ENCODE results near the gene SLC15A1. TPM values are rescaled to one million over a fixed set of nuclear protein-coding genes. Genes with fewer than 3 reads are reported as not detected.

SLC15A1 gene
- total RNA-seq, 1 experiment from 2014 or later: 2.6 TPM

DNA sequence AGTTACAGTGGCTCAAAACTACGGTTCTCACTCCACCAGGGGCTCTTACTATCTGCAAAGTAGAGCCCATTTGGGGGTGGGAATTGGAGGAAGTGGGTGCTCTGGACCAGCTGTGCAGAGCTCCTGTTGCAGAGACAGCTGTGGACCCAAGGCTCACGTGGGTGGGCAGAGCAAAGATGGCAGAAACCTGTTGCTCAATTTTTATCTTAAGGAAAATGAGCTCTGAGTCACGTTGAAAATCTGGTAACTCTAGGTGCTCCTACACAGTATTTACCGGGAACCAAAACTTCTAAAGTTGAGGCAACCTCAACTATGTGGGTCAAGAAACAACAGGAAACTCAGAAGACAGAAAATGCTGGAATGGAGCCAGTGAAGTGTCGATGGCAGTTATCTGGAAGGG lies 30.2 kb upstream of the SLC15A1 start:
- H2AFZ ChIP-seq (ENCODE audit: low read depth, low read length, poor library complexity, severe bottlenecking): no peak overlapping the region
- H4K20me1 ChIP-seq (ENCODE audit: insufficient read depth): no peaks in the 10 kb centered on the region
- POLR2A ChIA-PET: no interaction called here
- no TSS peak for BruUV-seq (replicated peaks)
- intact Hi-C loops (cut with micrococcal nuclease): no loop called here
- H3K4me1 ChIP-seq (ENCODE audit: control insufficient read depth in 1 of 2, insufficient read depth in 2 of 2, low read length in 2 of 2): peaks cover 0 to 12% of the 10 kb centered on the region in 2 experiments; a peak in 1 of 4 replicates
- H3K4me3 ChIP-seq (replicated peaks in 1 of 2; ENCODE audit: low read depth in 1 of 2, low read length in 2 of 2): no peak overlapping the region
- DNase-seq (ENCODE audit: low read depth, low spot score): no peak
- TF ChIP-seq SRF (IDR thresholded peaks at IDR 0.05; ENCODE audit: low read depth) (no peak), SIN3A (IDR thresholded peaks at IDR 0.05; ENCODE audit: low read depth) (no peak), ZBTB33 (IDR thresholded peaks at IDR 0.05; ENCODE audit: extremely low read depth, insufficient replicate concordance, low read length) (no peak), EZH2phosphoT487 (IDR thresholded peaks at IDR 0.05; ENCODE audit: borderline replicate concordance) (no peak), FOSL1 (IDR thresholded peaks at IDR 0.05; ENCODE audit: low read depth) (no peak), ATF3 (IDR thresholded peaks at IDR 0.05) (no peak), YY1 (IDR thresholded peaks at IDR 0.05; ENCODE audit: extremely low read depth, insufficient replicate concordance, low read depth, low read length) (no peak), EZH2 (IDR thresholded peaks at IDR 0.05) (no peak)
- H3K27ac ChIP-seq (ENCODE audit: low read depth, low read length): no peak overlapping the region
- no peaks in the 10 kb centered on the region for H3K9me3 ChIP-seq (ENCODE audit: control insufficient read depth in 1 of 2, insufficient read depth in 1 of 2, low read depth in 1 of 2, low read length in 2 of 2)
- CTCF ChIA-PET: no interaction called here
- no peak overlapping the region for H3K4me2 ChIP-seq (ENCODE audit: low read length)
- ATAC-seq: no peak
- no peaks in the 10 kb centered on the region for H3K79me2 ChIP-seq (ENCODE audit: insufficient read depth, low read length)
- no peak overlapping the region for H3K9ac ChIP-seq (ENCODE audit: low read length)
- H3K36me3 ChIP-seq (ENCODE audit: control insufficient read depth in 1 of 2, insufficient read depth in 2 of 2, low read length in 2 of 2): no peaks in the 10 kb centered on the region
- H3K27me3 ChIP-seq (ENCODE audit: insufficient read depth, low read length): no peaks in the 10 kb centered on the region
- no peaks in the 10 kb centered on the region for H3K9me2 ChIP-seq (ENCODE audit: insufficient read depth)
- RAD21 ChIA-PET (ENCODE audit: low non-redundant PET in 1 of 2, low total read pairs in 2 of 2, uncharacterized antibody in 2 of 2, unreplicated experiment in 2 of 2): interaction anchor here in 1 of 2 experiments (0.6 kb wide), 1 partner anchor 129 kb away, joined by 4 read pairs; no protein-coding TSS in a partner anchor

DNA sequence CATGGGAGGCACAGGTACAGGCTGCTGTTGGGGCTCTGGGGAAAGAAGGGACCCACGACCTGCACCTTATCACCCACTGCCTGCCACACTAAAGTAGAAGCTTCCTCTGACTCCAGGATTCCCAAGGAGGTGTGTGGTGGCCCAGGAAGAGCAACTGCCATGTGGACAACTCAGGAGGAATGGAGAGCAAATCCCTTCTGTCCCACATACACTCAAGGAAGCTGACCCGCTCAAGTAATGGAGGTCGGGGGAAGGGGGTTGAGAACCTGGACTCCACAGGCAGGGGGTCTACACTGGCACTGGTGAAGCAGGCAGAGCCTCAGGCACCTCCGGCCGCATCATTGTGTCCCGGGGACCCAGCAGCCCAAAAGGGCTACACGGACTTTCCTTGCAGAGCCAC lies 29.4 kb upstream of the SLC15A1 start:
- Histone ChIP-seq H3K27ac (ENCODE audit: low read depth, low read length) (no peak overlapping the region), H3K27me3 (ENCODE audit: insufficient read depth, low read length) (no peaks in the 10 kb centered on the region), H3K9me3 (ENCODE audit: control insufficient read depth in 1 of 2, insufficient read depth in 1 of 2, low read depth in 1 of 2, low read length in 2 of 2) (no peaks in the 10 kb centered on the region), H3K36me3 (ENCODE audit: control insufficient read depth in 1 of 2, insufficient read depth in 2 of 2, low read length in 2 of 2) (no peaks in the 10 kb centered on the region), H2AFZ (ENCODE audit: low read depth, low read length, poor library complexity, severe bottlenecking) (no peak overlapping the region), H3K79me2 (ENCODE audit: insufficient read depth, low read length) (no peaks in the 10 kb centered on the region), H4K20me1 (ENCODE audit: insufficient read depth) (no peaks in the 10 kb centered on the region), H3K9ac (ENCODE audit: low read length) (no peak overlapping the region), H3K4me3 (replicated peaks in 1 of 2; ENCODE audit: low read depth in 1 of 2, low read length in 2 of 2) (no peak overlapping the region), H3K9me2 (ENCODE audit: insufficient read depth) (no peaks in the 10 kb centered on the region), H3K4me2 (ENCODE audit: low read length) (no peak overlapping the region), H3K4me1 (ENCODE audit: control insufficient read depth in 1 of 2, insufficient read depth in 2 of 2, low read length in 2 of 2) (peaks cover 2 to 17% of the 10 kb centered on the region in 2 experiments; a peak in 3 of 4 replicates)
- ATAC-seq (no peak), DNase-seq (ENCODE audit: low read depth, low spot score) (no peak)
- TF ChIP-seq MAX (IDR thresholded peaks at IDR 0.05) (no peak), ZBTB33 (IDR thresholded peaks at IDR 0.05; ENCODE audit: extremely low read depth, insufficient replicate concordance, low read length) (no peak), POLR2A (IDR thresholded peaks at IDR 0.05; ENCODE audit: borderline replicate concordance, extremely low read depth, insufficient read depth, insufficient read length) (no peak), JUND (IDR thresholded peaks at IDR 0.05) (no peak), ELF1 (IDR thresholded peaks at IDR 0.05; ENCODE audit: borderline replicate concordance, low read depth) (no peak), TCF7L2 (IDR thresholded peaks at IDR 0.05; ENCODE audit: borderline replicate concordance, extremely low read depth, insufficient read depth, insufficient read length) (no peak)
- ChIA-PET RAD21 (ENCODE audit: low non-redundant PET in 1 of 2, low total read pairs in 2 of 2, uncharacterized antibody in 2 of 2, unreplicated experiment in 2 of 2) (no interaction called here), CTCF (no interaction called here), POLR2A (no interaction called here)
- intact Hi-C loops (cut with micrococcal nuclease): no loop called here
- BruUV-seq (replicated peaks): no TSS peak

Data from HCT116 (cell line).